Prostate gland (tissue), 2 donors: ENCODE measurements around the gene ANTXR1. TPM values are rescaled to one million over a fixed set of nuclear protein-coding genes. Genes with fewer than 3 reads are reported as not detected.
A peak's percentile ranks its signal among the peaks of the same experiment; 100 is the strongest.

Source experiments
- DNase-seq: peaks from one replicate; pipeline ENCODE4 v3.0.0-alpha.2; 2019; ENCODE audit warnings: low spot score
- H3K27ac ChIP-seq, 2 donors: fragments of 200-600 bp; sonication (generic); 2 replicates each; pipeline ENCODE4 v1.5.1; 2017 to 2019
- H3K27me3 ChIP-seq: fragments of 200-600 bp; sonication (generic); replicated peaks from 2 replicates; pipeline ENCODE4 v1.5.1; 2019; ENCODE audit not compliant: insufficient read depth
- H3K36me3 ChIP-seq, 2 donors: fragments of 200-600 bp; sonication (generic); 1 replicate in 1 of 2; 2 replicates in 1 of 2; pipeline versions ENCODE4 v1.5.1 to v1.8.1; 2017 to 2019
- H3K4me1 ChIP-seq: fragments of 200-600 bp; sonication (generic); replicated peaks from 2 replicates; pipeline ENCODE4 v1.5.1; 2019
- H3K4me3 ChIP-seq, 2 donors: fragments of 200-600 bp; sonication (generic); 2 replicates each; pipeline ENCODE4 v1.5.1; 2017 to 2019
- H3K9me3 ChIP-seq: fragments of 200-600 bp; sonication (generic); 2 replicates; pipeline ENCODE4 v1.5.1; 2017
- CTCF ChIP-seq, 4 experiments: fragments of 200-600 bp in 2 of 4; fragments of 450-650 bp in 2 of 4; sonication (generic) in 2 of 4; IDR thresholded peaks; 1 replicate in 3 of 4; 2 replicates in 1 of 4; pipeline ENCODE4 v1.5.1; 2016 to 2019; ENCODE audit warnings: antibody characterized with exemption in 4 of 4, mild to moderate bottlenecking in 2 of 4, moderate library complexity in 2 of 4
- POLR2A ChIP-seq: fragments of 450-650 bp; IDR thresholded peaks from one replicate; pipeline ENCODE4 v1.6.1; 2016; ENCODE audit warnings: antibody characterized with exemption, mild to moderate bottlenecking
- POLR2AphosphoS5 ChIP-seq: sonication (generic); formaldehyde crosslinking; IDR thresholded peaks from one replicate; pipeline ENCODE4 v1.6.1; 2017; ENCODE audit warnings: antibody characterized with exemption
- WGBS: methylation state at CpG from one replicate; pipeline ENCODE4 v1.1.5; 2018; 5-methylcytosine and 5-hydroxymethylcytosine counted together
- intact Hi-C: fragments of 100-400 bp; cut with DNase I; formaldehyde crosslinking; loops from one replicate; pipeline ENCODE4 v1.14.2; 2022
- total RNA-seq, 2 donors: library from RNA; depleted of rRNA; stranded (reverse); fragments of >200 nt; gene quantifications; one replicate each; pipeline ENCODE4 v1.1.0, GENCODE V29; 2016

The ANTXR1 gene
- total RNA-seq, 2 donors from 2014 or later = 25.8 to 48.7 TPM

- DNase-seq = no peak
- H3K4me3 ChIP-seq = no peak overlapping the region
- H3K27ac ChIP-seq = no peak overlapping the region
- intact Hi-C loops = no loop called here
- H3K27me3 ChIP-seq = no peaks in the 10 kb centered on the region
- no peaks in the 10 kb centered on the region for H3K9me3 ChIP-seq
- no peak for TF ChIP-seq CTCF (IDR thresholded peaks at IDR 0.05)
- no peak for TF ChIP-seq POLR2A
- TF ChIP-seq POLR2AphosphoS5 = no peak
- H3K36me3 ChIP-seq = no peaks in the 10 kb centered on the region
- no peaks in the 10 kb centered on the region for H3K4me1 ChIP-seq
- 91% methylated on average over 6 of the region's 6 CpGs for WGBS
Measured at GRCh38 chr2:69090820-69091219, 77.8 kb downstream of the ANTXR1 start.

GRCh38 chr2:69092857-69093256 is 79.9 kb downstream of the ANTXR1 start:
- Histone ChIP-seq H3K4me1 (no peaks in the 10 kb centered on the region), H3K4me3 (no peak overlapping the region), H3K27ac (no peak overlapping the region), H3K9me3 (no peaks in the 10 kb centered on the region), H3K36me3 (no peaks in the 10 kb centered on the region), H3K27me3 (no peaks in the 10 kb centered on the region)
- DNase-seq = no peak
- WGBS = 83% methylated on average over 1 of the region's 1 CpG
- intact Hi-C loops = no loop called here
- TF ChIP-seq POLR2AphosphoS5 (no peak), CTCF (IDR thresholded peaks at IDR 0.05) (no peak), POLR2A (no peak)

GRCh38 chr2:69095305-69095704 is 82.3 kb downstream of the ANTXR1 start:
- no peaks in the 10 kb centered on the region for H3K4me1 ChIP-seq
- DNase-seq = no peak
- H3K36me3 ChIP-seq = no peaks in the 10 kb centered on the region
- no peak overlapping the region for H3K27ac ChIP-seq
- H3K9me3 ChIP-seq = no peaks in the 10 kb centered on the region
- WGBS = 85% methylated on average over 2 of the region's 2 CpGs
- H3K4me3 ChIP-seq = no peak overlapping the region
- TF ChIP-seq CTCF (IDR thresholded peaks at IDR 0.05) (no peak), POLR2A (no peak), POLR2AphosphoS5 (no peak)
- no peaks in the 10 kb centered on the region for H3K27me3 ChIP-seq
- intact Hi-C loops = no loop called here

- Histone ChIP-seq H3K4me1 (no peaks in the 10 kb centered on the region), H3K9me3 (no peaks in the 10 kb centered on the region), H3K27me3 (no peaks in the 10 kb centered on the region), H3K27ac (no peak overlapping the region), H3K36me3 (no peaks in the 10 kb centered on the region), H3K4me3 (no peak overlapping the region)
- intact Hi-C loops = no loop called here
- 80% methylated on average over 2 of the region's 2 CpGs for WGBS
- no peak for DNase-seq
- no peak for TF ChIP-seq POLR2AphosphoS5
- TF ChIP-seq POLR2A = no peak
- TF ChIP-seq CTCF (IDR thresholded peaks at IDR 0.05) = no peak
Measured at GRCh38 chr2:69096326-69097095, 83.5 kb downstream of the ANTXR1 start.

GRCh38 chr2:69097148-69097610 is 84.2 kb downstream of the ANTXR1 start:
- no peak for DNase-seq
- Histone ChIP-seq H3K27me3 (no peaks in the 10 kb centered on the region), H3K27ac (no peak overlapping the region), H3K9me3 (no peaks in the 10 kb centered on the region), H3K4me1 (no peaks in the 10 kb centered on the region), H3K36me3 (no peaks in the 10 kb centered on the region), H3K4me3 (no peak overlapping the region)
- WGBS = 46% methylated on average over 2 of the region's 2 CpGs
- intact Hi-C loops = no loop called here
- peak; percentile 6 for TF ChIP-seq POLR2AphosphoS5
- TF ChIP-seq CTCF (IDR thresholded peaks at IDR 0.05) = no peak
